GM19438 (cell line): ENCODE results near the gene SRGAP2C.
"Not testable (repeated sequence)": the region's sequence is repeated elsewhere in the genome, so short reads cannot be mapped to it uniquely, and the experiment has no call there.

Source experiments
- ATAC-seq: cut with Tn5 transposase; IDR thresholded peaks from one replicate; pipeline ENCODE4 v1.9.1; 2021; ENCODE audit warnings: low read depth; ENCODE audit not compliant: unreplicated experiment

The SRGAP2C gene

DNA sequence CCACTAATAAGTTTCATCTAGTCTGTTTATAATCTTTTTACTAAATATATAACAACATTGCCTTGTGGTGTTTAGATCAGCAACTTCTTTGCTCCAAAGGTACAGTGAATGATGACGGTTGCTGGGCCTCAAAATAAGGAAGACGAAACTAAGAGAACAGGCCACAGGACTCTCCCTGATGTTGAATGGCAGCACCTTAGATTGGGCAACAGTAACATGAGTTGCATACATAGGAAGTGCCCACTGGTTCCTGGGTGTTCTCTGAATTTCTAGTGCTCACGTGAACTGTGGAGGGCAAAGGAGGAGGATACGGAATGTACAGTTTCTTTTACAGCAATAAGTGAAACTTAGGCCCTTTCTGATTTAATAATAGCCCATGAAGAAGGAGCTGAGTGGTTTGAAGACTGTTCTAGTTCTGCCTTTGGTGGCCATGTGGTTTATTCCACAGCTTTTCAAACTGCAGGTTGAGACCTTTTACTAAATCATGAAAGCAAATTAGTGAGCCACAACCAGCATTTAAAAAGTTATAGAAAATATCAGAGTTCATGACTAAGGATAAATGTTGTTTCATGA, 86.5 kb downstream of the SRGAP2C start:
- ATAC-seq = peak; percentile 47

DNA sequence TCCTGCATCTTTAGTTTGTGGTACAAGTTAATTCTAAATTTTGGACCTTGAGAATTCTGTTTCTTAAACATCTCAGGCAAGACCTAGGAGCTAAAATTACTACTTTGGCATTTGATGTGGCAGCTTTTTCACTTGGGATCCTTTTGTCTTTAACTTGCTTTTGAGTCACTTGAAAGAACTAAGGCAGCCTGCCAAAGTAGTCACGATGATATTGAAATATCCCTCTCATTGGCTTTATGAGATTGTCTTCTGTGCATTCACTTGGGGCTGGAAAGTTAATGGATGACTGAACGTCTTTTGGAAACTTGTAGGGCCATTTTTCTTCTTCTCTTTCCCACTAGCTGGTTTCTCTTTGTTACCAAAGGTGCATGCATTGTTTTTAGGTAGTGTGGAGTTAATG, 90.7 kb downstream of the SRGAP2C start:
- not testable (repeated sequence) for ATAC-seq

DNA sequence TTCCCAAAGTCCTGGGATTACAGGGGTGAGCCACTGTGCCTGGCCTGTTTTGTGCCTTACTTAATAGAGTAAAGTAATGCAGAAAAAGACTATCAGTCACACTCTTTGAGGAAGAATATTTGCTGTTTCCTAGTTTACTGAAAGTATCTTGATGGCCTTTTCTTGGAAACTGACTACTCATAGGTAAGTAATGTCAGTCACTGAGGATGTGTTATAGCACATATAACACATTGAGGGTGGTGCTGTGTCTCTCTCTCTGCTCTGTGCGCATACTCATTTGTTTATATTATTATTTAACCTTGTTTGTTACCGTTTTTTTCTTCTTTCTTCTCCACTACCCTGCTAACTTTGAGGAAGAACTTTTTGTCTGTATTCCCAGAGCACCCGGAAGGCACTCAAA, 93.4 kb downstream of the SRGAP2C start:
- not testable (repeated sequence) for ATAC-seq

DNA sequence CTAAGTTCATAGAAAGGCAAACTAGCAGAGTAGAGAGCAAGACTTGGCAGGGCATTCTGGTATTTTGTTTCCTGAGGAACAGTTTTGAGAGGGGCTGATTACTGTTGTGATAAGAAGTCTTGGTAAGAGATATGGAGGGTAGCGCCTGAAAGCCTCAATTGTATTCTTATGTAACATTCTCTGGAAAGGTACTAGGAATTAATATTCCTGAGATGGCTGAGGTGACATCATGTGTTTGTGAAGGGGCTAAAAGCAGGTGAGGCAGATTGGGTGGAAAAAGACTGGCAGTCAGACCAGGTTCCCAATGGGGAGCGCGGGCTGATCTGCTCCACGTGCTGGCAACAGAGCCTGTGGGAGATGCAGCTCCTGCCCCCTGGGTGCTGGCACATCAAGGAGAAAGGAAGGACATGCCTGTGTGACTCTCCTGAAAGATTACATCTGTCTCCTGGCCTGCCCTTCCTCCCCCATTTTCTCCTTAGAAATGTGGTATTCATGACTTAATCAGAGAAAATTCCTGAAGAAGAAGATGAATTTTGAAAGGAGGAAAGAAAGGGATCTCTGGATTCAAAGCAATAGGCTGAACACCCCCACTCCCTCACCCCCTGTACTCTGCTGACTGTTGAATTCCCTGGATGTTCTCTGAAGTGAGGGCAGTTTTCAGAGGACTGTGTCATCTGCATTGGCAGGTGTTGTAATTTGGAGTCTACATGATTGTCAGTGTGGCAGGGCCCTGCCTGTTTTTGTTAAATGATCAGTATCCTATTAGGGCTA, 94.2 kb downstream of the SRGAP2C start:
- ATAC-seq = not testable (repeated sequence)

DNA sequence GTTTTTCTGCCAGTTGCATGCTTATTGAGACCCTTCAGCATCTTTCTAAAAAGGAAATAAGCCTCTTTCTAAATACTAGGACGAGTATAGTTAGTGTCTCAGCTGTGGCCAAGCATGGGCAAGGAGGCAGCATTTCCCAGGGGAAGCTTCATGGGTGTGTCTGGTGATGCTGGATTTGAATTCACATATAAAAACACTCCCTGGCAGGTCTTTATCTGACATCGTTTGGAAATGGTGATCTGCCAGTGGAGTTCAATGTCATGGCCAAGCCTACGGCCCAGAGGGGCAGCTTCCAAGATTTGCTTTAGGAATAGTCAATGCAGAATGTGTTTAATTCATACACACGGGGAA, 94.7 kb downstream of the SRGAP2C start:
- not testable (repeated sequence) for ATAC-seq

DNA sequence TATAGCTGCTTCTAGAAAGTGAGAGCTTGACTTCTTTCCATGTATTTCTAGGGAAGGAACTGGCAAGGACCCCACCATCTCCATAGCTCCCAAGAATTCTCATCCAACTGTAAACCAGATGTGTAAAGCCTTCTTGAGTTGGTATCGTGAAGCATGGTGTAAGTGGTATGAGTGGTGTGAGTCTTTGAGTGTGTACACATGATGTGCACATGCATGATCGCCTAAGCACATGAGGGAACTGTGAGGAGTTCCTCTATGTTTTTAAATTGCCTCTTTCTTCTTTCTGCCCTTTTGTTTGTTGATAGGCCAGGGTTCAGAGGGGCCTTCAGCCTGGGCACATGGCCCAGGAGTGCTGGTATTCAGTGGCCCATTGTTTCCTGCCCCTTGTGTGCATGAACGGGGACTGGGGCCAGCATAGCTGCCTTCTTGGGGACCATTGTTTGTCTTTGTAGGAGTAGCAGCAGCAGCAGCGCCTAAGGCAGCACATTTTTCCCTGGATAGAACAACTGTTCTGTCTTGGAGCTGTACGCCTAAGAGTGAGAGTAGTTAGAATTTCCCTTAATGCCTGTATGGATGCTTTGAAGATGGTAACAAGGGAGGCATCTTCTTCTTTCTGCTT, 96.0 kb downstream of the SRGAP2C start:
- not testable (repeated sequence) for ATAC-seq

DNA sequence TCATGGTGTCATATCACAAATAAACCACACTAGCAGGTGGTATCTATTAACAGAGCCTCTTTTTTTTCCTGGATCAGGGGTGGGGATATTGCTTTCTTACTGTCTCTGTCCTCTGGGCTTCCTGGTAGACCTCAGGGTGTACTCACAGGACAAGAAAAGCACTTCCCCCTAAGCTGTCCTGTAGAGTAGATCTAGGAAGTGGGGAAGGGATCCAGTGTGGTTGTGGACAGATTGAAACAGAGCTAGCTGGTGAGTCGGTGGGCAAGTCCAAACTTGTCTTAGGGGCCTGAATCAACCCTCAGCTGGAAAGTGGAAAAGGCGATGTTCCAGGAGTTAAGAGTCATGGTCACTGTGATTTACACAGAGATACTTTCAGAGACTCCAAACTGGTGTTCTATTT, 96.7 kb downstream of the SRGAP2C start:
- not testable (repeated sequence) for ATAC-seq

DNA sequence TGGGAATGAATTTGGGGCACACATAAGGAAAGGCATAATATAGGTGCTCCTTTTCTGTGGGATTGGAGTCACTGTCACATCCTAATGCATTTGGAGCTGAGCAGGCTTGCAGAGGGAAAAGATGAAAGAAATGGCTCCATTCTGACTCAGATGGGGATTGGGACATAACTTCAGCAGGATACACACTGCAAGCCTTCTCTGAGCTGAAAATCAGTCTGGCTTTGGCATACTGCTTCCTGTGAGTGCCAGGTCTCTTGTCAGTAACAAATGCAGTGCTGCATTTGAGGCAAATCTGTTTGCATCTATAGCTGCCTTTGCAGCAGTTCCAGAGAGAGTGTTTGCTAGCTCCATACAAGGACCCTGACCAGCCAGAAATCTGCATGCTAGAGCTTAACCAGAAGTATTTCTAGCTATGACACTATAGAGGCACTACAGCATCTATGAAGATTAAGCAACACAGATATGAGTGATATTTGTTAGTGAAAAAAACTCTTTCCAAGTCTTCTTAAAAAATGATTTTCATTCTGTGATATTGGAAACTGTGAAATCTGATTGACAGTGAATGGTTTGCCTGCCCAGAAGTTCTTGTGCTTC, 98.9 kb downstream of the SRGAP2C start:
- not testable (repeated sequence) for ATAC-seq

DNA sequence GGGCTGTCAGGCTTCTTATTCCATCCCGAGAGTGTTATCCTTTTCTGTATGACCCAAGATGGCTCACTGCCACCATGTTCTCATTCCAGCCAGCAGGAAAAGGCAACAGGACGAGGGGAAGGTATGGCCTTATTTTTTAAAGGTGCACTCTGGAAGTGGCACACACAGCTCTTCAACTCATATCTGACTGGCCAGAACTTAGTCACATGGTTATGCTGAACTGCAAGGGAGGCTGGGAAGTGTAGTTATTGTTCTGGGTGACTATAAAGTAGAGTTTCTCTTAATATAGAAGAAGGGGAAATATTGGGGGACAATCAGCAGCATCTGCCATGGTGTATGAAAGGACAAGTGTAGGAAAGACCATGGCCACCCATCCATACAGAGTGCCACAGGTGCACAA, 107.8 kb downstream of the SRGAP2C start:
- ATAC-seq = not testable (repeated sequence)

DNA sequence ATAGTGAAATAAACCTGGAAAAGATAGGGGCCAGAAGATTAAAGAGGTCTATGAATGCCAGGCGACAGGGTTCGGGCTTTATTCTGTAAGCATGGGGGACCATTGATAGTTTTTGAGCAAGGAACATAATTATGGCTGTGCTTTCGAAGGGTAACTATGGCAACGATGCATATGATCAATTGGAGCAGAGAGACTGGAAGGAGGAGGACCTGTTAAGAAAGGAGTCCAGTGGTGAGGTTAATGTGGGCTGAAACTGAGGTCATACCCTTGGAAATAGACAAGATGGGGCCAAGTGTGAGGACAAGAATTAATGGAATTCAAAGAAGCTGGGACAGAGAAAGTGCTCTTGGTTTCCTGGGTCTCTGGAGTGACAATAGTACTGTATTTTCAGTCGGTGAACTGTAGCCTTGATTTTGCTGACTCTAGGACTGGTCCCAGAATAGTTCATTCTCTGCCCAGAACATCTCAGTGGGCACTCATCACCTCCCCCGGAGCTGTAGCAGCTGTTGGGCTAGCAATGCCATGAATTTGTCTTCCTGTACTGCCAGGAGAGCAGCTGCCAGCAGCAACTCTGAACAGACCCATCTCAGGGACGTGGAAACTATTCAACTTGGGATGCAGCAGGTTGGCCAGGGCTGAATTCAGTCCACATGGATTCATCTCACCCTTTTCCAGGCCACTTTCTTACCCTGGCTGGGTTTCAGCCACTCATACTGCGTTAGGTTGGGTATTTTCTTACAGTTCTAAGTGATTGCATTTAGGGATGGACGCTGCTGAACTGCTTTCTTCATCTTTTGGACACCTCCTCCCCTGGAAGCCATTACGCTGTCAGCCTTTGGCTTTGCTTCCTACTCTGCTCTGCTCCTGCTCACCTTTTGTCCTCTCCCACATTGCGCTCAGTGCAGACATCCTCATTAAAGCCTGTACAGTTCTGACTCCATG, 108.8 kb downstream of the SRGAP2C start:
- not testable (repeated sequence) for ATAC-seq

DNA sequence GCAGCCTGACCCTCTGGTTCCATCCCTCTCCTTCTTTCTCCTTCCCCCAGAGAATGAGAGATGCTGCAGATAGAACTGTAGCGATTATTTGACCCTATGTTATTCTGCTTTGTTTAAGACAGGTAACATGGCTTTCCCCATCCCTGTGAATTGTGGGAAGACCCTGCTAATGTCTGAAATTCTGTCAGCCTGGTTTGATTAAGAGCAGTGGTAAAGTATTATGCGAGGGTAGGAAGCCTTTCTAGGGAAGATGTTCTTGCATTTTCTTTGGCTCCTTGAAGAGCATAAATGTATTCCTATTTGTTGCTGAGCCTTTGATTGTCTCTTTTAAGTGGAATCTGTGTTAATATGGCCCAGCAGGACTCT, 109.4 kb downstream of the SRGAP2C start:
- not testable (repeated sequence) for ATAC-seq

DNA sequence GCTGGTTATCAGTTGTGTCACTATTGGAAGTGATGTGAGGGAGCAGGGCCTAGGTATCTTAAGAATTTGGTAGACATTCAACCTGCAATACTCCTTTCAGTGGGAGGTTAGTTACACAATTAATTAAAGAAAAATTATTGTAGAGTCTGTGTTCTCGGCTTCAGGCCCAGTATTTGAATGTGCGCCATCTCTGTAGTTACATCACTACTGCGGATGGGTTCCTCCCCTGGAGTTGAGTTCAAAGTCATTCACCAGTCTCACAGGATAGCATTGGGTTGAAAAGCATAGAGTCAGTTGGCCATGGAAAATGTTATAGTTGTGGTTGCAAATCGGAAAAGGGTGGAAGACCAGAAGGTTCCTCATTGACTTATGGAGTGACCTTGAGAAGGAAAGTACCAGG, 111.8 kb downstream of the SRGAP2C start:
- ATAC-seq = not testable (repeated sequence)

DNA sequence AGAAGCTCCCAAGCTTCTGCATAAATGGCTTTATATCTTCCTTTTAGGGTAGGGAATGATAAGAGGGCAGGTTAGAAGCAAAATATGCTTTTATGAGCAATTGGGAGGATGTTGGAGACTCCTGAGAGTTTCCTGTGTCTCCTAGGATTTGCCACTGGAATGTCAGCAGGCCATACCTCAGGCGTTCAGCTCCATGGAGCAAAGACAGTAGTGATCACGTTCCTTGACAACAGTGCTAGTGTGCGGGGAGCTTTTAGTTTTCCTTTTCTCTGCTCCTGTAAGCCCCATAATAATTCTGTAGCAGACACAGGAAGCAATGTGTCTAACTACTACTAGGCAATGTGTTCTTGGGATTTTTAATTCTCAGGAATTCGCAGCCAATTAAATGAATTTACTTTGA, 113.8 kb downstream of the SRGAP2C start:
- ATAC-seq = not testable (repeated sequence)

DNA sequence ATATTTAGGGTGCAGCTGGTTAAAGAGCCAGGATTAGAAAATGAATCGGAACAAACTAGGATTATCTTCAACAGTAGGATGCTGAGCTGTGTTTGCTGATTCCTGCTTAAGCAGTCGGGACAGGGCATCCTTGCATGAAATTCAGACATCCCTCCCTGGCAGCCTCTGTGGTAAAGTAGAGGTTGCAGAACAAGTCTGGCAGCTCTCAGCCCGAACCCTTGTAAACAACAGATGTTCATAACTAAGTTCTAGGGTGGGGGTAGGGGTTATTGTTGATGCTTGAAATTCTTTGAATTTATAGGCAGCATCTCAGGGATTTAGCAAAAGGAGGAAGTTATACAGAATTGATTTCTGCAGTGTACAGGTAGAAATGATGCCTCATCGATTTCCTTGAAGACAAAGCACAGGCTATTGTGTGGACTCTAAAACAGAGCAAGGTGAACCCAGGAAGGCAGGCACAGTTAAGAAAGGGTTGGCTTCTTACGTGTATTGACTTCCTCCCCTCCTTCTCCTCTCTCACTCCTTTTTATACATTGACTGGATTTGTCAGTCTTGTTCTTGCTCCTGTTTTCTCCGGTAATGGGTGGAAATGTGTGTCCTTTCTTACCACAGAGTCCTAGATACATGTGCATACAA, 114.9 kb downstream of the SRGAP2C start:
- ATAC-seq = not testable (repeated sequence)

DNA sequence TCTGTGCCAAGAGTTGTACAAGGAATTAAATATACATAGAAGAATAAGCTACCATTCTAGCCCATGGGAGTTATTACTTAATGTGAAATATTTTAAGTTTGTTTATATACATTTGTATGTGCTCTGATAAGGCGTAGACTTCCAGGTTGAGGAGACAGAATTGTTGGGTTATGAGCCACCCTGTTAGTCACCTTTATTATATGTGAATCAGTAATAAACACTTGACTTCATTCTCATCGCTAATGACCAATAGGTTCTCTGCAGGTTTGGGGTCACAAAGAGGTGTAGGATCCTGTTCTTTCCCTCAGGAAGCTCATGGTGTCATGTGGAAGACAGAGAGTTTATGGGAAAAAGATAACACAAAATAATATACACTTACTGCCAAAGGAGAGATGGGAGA, 117.1 kb downstream of the SRGAP2C start:
- ATAC-seq = not testable (repeated sequence)

DNA sequence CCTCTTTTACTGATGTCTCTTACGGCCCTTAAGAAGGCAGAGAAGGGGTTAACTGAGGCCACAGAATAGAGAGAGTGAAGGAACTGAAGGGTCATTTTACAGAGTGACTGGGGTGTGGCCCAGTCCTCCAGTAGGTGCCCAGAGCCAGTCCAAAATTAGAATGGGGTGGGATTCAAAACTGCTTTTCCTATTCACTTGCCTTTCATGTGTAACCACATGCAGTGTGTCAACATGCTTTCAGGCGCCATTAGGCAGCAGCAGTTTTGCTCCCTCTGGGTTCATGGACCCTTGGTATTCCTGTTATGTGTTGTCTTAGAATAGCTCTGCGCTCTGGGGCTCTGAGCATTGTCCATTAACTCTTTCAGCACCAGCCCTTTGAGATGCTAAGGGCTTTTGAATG, 123.0 kb downstream of the SRGAP2C start:
- ATAC-seq = not testable (repeated sequence)

DNA sequence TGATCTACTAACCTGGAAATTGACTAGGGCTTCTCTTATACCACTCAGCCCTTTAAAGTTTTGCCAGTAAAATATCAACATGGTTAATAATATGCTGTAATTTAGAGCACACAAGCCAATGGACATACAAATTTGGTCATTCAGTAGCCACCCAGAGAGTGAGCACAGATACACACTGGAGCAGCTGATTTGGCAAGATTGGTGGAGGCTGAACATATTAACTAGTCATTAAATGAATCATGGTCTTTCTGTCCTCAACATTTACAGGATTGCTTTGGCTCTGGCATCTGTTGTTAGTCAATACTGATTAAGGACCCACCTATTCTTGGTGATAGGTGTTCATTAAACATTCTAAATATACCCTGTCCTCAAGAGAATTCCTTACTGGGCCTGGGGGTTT, 130.7 kb downstream of the SRGAP2C start:
- ATAC-seq = not testable (repeated sequence)

DNA sequence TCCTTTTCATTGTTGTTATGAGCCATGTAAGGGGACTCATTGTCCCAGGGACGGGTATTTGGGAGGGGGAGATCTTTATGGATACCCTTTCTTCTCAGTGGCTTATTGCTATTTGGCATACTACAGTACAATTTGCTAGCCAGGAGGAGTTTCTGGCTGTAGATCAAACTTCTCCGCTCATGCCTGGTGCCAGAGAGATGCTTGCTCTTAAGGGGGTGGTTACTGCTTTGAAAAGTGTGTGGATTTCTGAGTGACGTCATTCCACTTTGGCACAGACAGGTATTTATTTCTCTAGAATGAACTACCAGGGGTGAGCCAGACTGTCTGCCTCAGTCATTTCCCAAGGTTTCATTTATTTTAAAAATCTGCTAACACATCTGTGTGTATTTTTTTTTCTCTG, 131.3 kb downstream of the SRGAP2C start:
- not testable (repeated sequence) for ATAC-seq

DNA sequence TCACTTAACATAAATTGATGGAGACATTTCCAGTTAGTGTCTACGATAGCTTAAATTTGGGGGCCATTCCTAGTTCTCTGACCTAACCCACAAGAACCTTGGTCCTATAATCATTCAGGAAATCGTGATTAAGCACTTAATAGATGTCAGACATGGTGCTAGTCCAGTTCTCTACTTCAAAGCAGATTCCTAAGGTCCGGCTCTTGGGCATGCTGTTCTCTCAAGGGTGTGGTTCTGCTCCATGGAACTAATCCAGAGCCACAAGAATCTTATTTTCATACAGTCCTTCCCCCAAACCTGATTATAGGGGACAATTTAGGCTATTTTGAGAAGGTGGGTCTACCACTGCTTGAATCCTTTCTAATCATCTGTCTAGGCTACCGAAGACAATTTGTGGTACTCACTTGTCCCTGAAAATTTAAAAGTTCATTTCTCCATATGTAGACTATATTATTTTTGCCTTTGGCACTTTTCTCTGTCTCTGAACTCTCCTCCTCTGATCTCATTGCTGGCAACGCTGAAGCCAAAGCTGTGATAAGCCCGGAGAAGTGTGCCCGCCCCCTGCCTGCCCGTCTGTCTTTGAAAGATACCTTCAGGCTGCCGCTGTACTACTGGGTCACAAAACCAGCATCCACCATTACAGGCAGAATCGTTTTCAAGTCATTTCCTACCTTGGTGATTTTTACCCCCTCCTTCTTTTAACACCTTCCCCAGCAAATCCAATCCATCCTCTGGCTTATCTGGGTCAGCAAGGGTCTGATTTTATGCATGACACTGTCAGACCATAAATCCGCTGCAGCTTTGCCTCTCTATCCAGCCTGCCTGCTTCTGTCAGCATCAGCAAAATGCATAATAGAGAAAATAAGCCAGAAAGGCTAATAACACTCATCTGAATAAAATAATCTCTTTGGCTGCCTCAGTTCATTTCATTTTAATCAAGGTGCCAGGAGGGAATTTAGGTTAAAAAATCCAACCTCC, 133.0 kb downstream of the SRGAP2C start:
- ATAC-seq = not testable (repeated sequence)
